Measurements from ENCODE around the gene SETD6.

Gene SETD6

GRCh38 chr16:58493756-58494431 lies 21.4 kb upstream of the SETD6 start:
- DNase-seq (ENCODE audit: low read depth, low spot score): no peak
- no peak overlapping the region for H3K27ac ChIP-seq

DNA sequence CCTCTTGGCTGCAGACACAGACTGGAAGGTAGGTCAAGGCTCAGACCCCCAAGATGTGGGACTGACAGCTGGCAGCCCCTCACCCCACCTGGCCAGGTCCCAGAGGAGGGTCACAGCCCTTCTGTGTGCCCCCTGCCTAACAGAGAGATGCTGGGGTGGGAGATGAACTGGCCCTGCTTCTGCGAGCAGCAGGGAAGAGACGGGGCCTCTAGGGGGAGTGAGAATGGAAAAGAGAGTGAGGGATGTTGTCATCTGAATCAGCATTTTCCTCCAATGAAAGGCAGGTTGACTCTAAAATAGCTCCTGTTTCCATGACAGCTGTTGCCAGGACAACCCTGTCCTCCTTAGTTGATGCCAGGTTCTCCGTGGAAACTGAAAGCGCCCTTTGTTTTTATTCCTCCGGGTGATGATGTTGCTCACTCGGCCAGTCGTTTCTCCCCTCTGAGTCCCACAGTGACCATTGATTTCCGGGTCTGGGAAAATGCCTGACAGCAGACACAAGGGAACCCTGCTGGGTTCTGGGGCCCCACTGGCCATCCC lies 20.3 kb upstream of the SETD6 start:
- no peak for DNase-seq (ENCODE audit: low read depth, low spot score)
- no peak overlapping the region for H3K27ac ChIP-seq

DNA sequence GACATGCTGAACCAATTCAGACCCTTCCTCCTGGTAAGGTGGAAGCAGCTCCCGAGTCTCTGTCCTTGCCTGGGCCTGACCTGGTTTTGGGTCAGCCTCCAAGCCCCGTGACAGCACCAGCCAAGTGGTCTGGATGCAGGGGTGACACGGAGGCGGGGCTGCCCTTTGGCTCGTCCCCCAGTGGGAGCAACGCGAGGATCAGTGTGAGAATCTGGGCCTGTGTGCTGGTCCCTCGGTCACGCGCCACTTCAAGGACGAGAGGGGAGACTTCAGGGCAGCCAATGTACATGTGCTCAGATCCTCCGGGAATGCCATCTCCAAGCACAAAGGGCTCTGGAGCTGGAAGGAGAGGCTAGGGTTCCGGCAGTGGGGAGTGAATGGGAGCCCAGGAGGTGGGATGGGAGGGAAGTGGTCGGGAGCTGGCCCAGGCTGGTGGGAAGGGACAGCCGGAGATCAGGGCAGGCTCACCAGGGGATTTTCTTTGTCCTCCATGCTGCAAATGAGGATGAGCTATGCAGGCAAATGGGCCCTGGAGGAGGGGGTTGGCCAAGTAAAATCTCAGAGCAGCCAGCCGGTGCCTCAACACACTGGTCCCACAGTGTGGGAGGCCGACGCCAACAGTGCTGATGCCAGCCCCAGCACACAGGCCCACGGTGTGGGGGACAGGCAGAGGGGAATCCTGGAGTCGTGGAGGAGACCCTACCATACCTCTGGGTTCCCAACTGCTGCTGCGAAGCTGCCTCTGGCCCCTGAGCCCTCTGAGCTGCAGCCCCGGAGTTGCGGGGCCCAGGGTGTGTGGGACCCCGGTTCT lies 19.6 kb upstream of the SETD6 start:
- no peak overlapping the region for H3K27ac ChIP-seq
- DNase-seq (ENCODE audit: low read depth, low spot score): no peak

DNA sequence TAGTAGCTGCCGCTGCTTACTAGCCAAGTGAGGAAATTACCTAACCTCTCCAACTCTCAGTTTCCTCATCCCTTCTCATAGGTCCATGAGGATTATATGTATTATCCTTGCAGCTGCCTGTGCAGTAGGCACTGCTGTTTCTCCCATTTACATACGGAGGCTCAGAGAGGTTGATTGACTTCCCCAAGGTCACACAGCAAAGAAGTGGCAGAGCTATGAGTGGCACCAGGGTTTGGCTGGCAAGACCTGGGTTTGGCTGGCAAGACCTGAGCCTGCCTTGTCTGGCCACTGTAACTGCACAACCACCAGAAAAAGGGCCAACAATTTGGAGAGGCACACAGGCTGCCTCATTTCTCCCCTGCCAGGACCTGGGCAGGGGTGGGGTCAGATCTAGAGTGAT lies 17.8 kb upstream of the SETD6 start:
- no peak overlapping the region for H3K27ac ChIP-seq
- DNase-seq (ENCODE audit: low read depth, low spot score): no peak

DNA sequence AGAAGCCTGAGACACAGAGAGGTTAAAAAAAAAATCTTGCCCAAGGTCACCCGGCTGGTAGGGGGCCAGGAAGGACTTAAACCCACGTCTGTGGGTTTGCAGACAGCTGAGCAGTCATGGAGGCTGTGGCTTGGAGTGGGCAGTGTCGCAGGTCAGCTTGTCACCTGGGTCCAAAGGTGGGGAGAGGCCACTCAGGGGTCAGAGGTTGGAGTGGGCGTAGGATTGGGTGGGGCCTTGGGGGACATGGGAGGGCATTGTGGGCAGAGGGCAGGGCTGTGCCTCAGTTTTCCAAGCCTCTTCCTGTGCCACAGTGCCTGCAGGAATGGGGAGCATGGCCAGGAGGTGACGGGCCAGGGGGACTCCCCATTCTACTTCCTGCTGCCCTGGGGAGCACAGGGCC lies 17.4 kb upstream of the SETD6 start:
- no peak overlapping the region for H3K27ac ChIP-seq
- DNase-seq (ENCODE audit: low read depth, low spot score): no peak

- H3K27ac ChIP-seq: no peak overlapping the region
- DNase-seq (ENCODE audit: low read depth, low spot score): no peak
These were observed 16.8 kb upstream of the SETD6 start for GRCh38 chr16:58498341-58499091.

- no peak for DNase-seq (ENCODE audit: low read depth, low spot score)
- H3K27ac ChIP-seq: no peak overlapping the region
These were observed 16.2 kb upstream of the SETD6 start for GRCh38 chr16:58499092-58499511.

DNA sequence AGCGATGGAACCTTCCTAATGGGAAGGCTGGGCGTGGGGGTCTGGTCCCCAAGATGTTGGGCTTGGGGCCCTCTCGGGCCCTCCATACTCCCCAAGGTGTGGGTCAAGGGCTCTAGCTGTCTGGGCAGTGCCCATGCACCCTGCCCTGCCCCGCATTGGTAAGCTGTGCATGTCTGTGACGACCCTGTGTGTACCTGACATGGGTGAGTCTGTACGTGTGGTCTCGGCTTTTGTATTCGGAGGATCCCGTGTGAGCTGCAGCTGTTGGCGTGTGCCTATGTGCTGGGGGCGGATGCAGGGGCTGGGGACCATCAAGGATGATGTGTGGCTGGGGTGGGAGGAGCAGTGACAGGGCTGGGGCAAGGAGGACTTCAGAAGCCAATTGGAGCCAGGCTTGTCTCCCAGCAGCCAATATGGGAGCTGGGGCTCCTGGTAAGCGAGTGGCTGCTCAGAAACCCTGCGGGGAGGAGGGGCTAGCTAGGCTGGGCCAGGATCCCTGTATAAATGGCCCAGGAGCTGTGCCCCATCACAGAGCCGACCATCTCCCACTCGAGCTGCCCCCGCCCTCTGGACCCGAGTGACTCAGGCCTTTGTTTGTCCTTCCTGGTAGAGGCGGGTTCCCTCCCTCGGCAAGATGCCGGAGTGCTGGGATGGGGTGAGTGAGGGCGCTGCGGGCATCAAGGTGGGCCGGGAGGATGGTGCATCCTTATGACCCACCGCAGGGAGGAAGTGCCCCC lies 15.5 kb upstream of the SETD6 start, which contains the start of gene NDRG4:
NDRG4 (plus strand) TSS at position 529 of the 737 bp plus-strand sequence; CDS start at position 635, 106 bp downstream.
- no peak for DNase-seq (ENCODE audit: low read depth, low spot score)
- H3K27ac ChIP-seq: no peak within 1 kb of the TSS

DNA sequence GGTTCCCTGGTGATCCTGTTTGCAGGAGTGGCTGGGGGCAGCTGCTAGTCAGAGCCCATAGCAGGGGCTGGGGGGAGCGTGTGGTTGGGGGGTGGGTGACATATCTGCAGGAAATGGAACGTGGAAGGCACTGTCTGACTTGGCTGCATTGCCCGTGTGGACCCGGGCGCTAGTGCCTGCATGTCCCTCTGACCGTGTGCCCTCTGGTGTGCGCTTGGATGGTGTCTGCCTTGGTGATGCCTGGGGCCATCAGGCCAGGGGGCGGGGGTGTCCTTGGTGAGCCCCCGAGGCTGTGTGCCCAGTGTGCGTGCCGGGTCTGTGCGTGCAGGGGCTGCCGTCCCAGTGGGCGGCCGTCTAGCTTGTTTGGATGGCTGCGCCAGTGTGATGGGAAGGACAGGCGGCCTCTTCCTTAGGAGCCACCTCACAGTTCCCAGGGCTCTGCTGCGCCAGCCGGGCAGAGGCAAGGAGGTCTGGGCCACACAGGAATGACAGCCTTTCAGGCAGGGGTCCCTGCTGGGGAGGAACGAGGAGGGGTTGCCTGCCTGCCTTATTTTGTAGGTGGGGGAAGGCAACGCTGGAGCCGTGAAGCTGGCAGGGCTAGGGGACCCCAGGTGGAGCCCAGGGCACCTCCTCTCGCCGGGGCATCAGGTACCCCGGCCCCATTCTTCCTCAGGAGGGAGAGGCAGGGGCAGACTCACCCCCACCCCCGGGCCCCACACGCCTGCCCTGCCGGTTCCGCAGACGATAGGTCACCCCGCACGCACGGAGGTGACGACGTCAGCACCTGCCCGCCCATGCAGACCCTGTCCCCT lies 14.7 kb upstream of the SETD6 start:
- no peak for DNase-seq (ENCODE audit: low read depth, low spot score)

GRCh38 chr16:58501242-58502131 lies 13.8 kb upstream of the SETD6 start:
- H3K27ac ChIP-seq: no peak overlapping the region
- no peak for DNase-seq (ENCODE audit: low read depth, low spot score)

More for the DNA sequence above, 14.7 kb upstream of the SETD6 start:
- no peak overlapping the region for H3K27ac ChIP-seq

GRCh38 chr16:58502217-58502921 lies 12.9 kb upstream of the SETD6 start:
- no peak overlapping the region for H3K27ac ChIP-seq
- DNase-seq (ENCODE audit: low read depth, low spot score): no peak

DNA sequence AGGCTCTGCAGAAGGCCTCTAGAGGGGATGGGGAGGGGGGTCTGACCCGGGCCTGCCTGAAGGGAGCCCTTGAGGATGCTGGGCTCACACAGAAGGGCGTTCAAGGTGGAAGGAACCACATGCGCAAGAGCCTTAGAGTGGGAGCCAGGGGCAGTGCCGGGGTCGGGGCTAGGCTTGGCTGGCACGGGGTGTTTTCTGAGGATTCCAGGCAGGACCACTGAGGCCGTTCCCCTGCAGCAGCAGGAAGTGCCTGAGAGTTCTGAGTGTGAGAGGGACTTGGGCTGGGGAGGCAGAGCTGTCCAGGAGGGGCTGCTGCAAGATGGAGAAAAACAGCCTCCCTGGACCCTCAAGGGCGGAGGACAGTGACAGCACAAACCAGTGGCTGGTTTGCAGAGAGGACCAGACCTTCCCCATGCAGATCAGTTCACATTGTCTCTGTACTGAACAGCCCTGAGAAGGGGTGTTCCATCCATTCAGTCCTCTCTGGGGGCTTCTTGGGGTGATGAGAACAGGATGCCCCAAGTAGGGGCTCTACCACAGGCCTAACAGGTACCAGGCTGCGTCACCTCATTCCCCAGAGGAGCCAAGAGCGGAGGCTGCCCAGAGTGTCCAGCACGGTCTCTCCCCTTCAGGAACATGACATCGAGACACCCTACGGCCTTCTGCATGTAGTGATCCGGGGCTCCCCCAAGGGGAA lies 12.0 kb upstream of the SETD6 start:
- H3K27ac ChIP-seq: no peak overlapping the region
- DNase-seq (ENCODE audit: low read depth, low spot score): no peak

- H3K27ac ChIP-seq: no peak overlapping the region
- no peak for DNase-seq (ENCODE audit: low read depth, low spot score)
These were observed 11.2 kb upstream of the SETD6 start for GRCh38 chr16:58503863-58504688.

DNA sequence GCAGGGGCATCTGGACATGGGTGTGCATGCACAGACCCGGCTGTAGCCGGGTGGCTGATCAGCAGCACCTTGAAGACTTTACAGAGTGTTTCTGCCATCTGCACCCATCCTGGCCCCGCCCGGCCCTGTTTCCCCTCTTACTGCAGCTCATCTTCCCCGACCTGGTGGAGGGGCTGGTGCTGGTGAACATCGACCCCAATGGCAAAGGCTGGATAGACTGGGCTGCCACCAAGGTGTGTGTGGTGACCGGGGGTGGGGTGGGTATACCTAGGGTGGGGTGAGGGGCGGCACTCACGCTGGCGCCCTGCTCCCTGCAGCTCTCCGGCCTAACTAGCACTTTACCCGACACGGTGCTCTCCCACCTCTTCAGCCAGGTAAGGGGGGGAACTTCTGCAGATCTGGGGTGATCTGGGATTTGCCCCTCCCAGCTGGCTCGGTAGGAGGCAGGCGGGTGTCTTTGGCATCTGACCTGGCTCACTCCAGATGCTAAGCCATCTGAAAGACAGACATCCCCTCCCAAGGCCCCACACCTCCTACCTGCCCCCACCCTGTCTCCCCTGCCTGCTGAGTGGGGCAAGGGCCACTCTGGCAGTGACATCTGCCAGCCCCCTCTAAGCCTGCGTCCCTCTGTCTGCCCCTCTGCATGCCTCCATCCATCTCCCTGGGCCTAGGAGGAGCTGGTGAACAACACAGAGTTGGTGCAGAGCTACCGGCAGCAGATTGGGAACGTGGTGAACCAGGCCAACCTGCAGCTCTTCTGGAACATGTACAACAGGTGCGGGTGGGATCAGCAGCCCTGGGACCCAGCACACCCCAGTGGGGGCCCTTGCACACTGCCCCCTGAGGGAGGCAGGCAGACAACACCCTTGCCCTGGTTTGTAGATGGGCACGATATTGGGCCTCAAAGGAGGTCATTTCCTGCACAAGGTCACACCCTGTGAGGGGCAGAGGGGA lies 8.8 kb upstream of the SETD6 start:
- no peak for DNase-seq (ENCODE audit: low read depth, low spot score)
- H3K27ac ChIP-seq: no peak overlapping the region

Measured in epithelial cell of prostate (primary cell).